NCI-H748 (cell line): ENCODE measurements around the gene ADM5.

Source experiments
- DNase-seq: peaks from one replicate; lab custom pipeline; 2025; ENCODE audit not compliant: unreplicated experiment; lab: John Stamatoyannopoulos, UW

The ADM5 gene, protein sequence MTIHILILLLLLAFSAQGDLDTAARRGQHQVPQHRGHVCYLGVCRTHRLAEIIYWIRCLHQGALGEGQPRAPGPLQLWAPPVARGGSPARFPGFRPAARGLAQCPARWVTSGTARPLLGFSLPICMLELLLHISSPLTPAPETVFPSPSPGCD

DNA sequence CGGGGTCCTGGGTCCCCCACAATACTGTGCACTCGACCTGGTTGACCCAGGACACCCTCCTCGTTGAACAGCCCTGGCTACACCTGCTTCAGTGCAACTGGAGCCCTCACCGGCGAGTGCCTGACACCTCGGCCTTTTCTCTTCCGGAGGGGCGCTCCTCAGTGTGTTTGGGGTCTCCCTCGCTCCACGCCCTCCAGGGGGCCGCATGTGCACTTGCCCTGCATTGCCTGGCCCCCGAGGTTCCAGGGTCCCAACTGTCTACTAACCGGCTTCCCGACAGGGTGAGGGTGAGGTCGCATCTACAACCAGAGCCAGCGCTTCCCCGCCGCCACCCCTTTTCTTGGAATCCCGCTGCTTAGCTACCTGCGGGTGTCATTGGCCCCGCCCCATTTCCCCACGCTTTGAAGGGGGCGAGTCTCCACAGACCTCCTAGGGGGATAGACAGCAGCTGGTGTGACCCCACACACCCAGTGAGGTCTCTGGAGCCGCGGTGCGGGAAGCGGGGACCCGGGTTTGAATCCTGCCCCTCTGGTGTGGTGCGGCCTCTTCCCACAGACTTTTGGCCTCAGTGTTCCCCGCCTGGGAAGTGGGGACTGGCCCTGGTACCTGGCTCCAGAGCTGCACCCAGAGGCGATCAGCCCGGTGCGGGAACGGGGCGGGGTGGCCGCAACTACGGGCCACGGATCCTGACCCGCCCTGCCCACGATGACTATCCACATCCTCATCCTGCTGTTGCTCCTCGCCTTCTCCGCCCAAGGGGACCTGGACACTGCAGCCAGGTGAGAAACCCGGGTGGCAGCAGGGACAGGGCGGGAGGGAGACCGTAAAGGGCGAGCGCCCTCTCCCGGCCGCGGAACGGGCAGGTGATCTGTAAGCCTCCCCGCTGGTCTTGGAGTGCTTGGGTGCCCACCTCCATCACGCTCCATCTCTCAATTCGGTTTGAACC lies at the start of gene ADM5:
Gene ADM5 (plus strand): TSS at position 462 of the 946 bp plus-strand sequence. CDS start 244 bp downstream, at position 706.
- peak; percentile 87 for DNase-seq

DNA sequence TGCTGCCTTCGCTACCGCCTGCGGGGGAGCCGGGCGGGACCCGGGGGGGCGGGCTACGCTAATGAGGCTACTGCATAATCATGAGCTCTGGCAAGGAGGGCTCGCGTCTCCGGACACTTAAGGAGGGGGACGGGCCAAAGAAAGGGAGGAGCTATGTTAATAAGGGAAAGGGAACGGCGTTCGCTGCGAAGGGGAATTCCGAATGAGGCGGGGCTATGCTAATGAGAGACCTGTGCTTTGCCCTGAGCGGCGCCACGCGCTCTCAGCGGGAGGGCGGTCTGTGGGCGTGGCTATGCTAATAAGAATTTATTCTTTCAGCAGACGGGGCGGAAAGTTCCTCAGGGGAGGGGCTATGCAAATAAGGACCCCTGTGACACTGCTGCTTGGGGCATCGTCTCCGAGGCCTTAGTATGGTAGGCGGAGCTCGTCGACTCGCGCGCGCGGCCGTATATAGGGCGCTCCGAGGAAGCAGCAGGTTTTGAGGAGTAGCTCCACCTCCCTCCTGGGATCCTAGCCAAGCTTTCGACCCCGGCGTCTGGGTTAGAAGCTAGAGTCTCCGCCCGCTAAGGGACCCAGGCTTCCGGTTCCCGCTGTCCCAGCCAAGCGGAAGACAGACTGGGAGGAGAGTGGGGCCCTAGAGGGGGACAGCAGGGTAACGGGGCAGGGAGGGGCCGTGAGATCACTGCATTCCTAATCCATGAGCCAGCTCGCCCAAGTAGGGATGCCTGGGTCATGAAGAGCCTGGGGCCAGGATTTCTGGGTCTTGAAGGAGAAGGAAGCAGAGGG lies 49.1 kb upstream of the ADM5 start, which contains the start of gene RRAS:
Gene RRAS (minus strand): TSS at position 31 of the 786 bp plus-strand sequence. CDS start 45 bp downstream, outside the sequence.
- DNase-seq: peak; percentile 100

DNA sequence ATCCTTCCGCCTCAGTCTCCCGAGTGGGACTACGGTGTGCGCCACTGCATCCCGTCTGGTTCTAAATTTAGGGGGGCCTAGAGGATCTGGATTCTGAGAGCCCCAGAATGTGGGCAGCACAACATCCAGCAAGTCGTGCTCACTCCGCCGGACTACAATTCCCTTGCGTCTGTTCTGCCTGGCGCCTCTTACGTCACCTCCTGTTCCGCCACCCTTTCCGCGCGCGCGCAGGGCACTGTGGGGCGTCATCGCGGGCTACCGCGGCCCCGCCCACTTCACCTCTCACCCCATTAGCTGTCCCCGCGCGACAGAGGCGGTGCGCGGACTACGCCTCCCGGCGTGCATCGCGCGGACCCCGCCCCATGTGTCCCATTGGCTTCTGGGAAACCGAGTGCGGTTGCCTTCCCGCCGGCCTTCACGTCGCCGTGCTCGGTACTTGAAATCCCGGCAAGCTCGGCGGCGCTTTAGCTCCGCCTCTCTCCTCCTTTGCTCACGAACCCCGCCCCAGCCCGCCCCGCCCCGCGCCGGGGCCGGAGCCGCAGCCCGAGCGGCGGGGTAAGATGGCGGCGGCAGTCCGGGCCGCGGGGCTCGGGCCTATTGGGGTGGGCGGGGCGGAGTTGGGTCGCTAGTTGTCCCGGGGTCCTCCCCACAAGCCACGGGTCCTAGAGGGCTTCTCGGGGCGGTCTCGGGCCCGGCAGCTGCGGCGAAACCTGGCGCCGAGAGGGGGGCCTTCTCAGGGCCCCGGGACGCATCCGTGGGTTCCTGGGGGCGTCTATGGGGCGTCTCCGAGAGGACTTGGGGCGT lies 47.5 kb upstream of the ADM5 start, which contains the start of gene SCAF1:
Gene SCAF1 (plus strand): TSS at position 522 of the 804 bp plus-strand sequence. CDS start 2,818 bp downstream, outside the sequence.
- peak; percentile 100 for DNase-seq

DNA sequence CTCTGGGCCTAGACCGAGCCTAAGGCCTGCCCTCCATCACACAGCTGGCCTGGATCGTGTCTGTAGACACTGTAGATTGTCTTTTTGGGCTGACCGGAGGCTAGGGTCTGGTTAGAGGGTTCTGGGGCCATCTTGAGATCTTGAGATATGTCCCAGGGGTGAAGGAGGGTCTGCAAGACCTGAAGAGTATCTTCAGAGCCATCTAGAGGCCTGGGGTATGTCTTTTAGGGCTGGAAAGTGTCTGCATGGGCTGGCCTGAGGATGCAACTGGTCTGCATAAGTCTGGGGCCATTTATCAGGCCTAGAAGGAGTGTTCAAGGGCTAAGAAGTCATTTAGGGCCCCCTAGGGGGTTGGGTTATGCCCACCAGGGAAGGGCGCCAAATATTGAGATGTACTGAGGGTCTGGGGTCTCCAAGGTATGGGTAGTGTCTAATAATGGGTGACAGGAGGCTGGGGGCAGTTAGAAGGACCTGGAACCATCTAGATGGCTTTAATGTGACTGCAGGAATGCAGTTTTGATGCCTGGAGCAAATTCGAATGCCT lies 46.8 kb upstream of the ADM5 start:
- no peak for DNase-seq

DNA sequence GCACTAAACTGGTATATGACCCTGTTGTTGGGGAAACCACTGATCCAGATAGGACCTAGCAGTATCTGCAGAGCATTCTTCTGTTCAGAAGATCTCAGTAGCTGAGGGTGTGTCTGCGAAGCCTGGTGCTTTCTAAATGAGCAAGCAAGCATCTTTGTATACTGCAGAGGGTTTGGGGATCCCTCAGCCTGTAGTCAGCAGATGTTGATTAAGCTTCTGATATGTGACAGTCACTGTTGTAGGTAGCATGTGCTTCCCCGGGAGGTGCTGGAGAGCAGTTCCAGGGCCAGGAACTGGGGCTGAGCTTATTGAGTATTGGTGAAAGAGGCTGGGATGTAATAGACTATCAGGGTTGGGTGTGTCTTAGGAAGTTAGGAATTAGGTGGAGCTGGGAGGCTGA lies 45.9 kb upstream of the ADM5 start:
- no peak for DNase-seq

DNA sequence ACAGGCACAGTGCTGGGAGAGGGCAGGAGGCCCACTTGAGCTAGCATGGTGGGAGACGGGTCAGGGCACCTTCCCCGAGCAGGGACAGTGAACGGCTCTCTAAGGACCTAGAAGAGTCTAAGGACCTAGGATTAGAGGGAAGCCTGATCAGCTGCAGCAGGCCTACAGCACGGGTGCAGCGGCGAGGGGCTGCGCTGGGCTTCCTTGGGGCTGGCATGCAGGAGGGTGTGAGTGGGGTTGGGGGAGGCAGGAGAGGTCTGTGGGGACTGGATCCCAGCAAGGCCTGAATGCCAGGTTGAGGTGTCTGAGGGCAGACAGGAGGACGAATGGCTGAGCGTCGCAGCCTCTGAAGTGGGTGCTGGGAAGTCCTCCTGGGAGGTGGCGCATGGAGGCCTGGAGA lies 43.8 kb upstream of the ADM5 start:
- DNase-seq: no peak

DNA sequence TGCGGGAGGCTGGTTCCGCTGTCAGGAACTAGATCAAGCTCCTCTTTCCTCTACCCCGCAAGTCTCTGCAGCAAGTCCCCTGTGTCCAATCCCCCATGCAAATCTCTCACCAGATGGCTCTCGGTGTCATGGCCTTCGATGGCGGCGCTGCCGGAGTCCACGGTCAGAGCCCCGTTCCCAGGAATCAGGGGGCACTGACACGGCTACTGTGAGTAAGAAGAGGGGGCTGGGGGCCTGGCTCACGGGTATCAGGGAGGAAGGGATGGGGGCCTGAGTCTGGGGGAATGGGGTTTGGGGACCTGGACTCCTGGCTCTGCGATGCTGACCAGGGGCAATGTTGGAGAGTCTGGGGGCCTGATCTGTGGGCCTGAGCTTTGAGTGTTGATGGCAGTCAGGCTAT lies 43.4 kb upstream of the ADM5 start:
- no peak for DNase-seq

DNA sequence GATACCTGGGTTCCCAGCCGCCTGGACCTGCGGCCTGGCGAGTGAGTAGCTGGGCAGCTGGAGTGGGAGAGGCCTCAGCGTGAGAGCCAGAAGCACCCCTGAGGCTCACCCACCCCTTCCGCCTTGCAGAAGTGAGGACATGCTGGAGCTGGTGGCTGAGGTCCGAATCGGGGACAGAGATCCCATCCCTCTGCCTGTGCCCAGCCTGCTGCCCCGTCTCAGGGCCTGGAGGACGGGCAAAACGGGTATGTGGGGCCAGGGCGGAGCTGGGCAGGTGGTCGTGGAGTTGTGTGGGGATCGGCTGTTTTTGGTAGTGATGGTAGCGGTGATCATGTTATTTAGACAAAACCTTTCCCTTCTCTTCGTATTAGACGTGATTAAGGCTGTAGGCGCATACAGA lies 42.8 kb upstream of the ADM5 start:
- DNase-seq: no peak

DNA sequence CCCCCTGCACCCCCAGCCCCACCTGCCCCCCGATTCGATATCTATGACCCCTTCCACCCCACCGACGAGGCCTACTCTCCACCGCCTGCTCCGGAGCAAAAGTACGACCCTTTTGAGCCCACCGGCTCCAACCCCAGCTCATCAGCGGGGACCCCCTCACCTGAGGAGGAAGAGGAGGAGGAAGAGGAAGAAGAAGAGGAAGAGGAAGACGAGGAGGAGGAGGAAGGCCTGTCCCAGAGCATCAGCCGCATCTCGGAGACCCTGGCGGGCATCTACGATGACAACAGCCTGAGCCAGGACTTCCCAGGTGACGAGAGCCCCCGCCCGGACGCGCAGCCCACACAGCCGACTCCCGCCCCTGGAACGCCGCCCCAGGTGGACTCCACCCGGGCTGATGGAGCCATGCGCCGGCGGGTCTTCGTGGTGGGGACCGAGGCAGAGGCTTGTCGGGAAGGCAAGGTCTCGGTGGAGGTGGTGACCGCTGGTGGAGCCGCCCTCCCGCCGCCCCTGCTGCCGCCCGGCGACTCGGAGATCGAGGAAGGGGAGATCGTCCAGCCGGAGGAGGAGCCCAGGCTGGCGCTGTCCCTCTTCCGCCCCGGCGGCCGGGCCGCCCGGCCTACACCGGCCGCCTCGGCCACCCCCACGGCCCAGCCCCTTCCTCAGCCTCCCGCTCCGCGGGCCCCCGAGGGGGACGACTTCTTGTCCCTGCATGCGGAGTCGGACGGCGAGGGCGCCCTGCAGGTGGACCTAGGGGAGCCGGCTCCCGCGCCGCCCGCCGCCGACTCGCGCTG lies 38.2 kb upstream of the ADM5 start:
- DNase-seq: no peak

DNA sequence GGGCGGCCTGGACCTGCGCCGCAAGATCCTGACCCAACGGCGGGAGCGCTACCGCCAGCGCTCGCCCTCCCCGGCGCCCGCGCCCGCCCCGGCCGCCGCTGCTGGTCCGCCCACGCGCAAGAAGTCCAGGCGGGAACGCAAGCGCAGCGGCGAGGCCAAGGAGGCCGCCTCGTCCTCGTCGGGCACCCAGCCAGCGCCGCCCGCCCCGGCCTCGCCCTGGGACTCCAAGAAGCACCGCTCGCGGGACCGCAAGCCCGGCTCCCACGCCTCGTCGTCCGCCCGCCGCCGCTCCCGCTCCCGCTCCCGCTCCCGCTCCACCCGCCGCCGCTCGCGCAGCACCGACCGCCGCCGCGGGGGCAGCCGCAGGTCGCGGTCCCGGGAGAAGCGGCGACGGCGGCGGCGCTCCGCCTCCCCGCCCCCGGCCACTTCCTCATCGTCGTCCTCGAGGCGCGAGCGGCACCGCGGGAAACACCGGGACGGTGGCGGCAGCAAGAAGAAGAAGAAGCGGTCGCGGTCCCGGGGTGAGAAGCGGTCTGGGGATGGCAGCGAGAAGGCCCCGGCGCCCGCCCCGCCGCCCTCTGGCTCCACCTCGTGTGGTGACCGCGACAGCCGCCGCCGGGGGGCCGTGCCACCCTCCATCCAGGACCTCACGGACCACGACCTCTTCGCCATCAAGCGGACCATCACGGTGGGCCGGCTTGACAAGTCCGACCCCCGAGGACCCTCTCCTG lies 37.4 kb upstream of the ADM5 start:
- no peak for DNase-seq

DNA sequence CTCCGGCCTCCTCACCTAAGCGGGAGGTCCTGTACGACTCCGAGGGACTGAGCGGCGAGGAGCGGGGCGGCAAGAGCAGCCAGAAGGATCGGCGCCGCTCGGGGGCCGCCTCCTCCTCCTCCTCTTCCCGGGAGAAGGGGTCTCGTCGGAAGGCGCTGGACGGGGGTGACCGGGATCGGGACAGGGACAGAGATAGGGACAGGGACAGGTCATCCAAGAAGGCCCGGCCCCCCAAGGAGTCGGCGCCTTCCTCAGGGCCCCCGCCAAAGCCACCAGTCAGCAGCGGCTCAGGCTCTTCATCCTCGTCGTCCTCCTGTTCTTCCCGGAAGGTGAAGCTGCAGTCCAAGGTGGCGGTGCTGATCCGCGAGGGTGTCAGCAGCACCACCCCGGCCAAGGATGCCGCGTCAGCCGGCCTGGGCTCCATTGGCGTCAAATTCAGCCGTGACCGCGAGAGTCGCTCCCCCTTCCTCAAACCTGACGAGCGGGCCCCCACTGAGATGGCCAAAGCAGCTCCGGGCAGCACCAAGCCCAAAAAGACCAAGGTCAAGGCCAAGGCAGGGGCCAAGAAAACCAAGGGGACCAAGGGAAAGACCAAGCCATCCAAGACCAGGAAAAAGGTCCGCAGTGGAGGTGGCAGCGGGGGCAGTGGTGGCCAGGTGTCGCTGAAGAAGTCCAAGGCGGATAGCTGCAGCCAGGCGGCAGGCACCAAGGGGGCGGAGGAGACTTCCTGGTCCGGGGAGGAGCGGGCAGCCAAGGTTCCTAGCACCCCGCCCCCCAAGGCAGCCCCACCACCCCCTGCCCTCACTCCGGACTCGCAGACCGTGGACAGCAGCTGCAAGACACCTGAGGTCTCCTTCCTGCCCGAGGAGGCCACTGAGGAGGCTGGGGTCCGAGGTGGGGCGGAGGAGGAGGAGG lies 36.6 kb upstream of the ADM5 start:
- no peak for DNase-seq

DNA sequence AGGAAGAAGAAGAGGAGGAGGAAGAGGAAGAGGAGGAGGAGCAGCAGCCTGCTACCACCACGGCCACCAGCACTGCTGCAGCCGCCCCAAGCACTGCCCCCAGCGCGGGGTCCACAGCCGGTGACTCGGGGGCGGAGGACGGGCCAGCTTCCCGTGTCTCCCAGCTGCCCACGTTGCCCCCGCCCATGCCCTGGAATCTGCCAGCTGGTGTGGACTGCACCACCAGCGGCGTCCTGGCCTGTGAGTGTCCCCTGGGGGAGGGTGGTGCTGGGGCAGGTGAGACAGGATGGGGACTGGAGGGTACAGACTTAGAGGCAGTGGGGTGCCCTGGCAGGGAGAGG lies 36.0 kb upstream of the ADM5 start:
- no peak for DNase-seq

DNA sequence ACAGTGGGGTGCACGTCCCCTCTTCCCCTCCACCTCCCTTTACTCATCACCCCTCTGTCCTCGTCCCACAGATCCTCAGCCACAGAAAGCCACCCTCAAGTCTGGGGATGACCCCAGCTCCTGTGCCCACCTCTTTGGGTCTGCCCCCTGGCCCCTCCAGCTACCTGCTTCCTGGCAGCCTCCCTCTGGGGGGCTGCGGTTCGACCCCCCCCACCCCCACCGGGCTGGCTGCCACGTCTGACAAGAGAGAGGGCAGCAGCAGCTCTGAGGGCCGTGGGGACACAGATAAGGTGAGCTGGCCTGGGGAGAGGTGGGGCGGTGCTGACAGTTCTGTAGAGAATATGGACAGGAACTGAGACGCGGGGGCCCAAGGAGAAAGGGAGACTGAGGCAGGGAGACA lies 34.8 kb upstream of the ADM5 start:
- DNase-seq: no peak

DNA sequence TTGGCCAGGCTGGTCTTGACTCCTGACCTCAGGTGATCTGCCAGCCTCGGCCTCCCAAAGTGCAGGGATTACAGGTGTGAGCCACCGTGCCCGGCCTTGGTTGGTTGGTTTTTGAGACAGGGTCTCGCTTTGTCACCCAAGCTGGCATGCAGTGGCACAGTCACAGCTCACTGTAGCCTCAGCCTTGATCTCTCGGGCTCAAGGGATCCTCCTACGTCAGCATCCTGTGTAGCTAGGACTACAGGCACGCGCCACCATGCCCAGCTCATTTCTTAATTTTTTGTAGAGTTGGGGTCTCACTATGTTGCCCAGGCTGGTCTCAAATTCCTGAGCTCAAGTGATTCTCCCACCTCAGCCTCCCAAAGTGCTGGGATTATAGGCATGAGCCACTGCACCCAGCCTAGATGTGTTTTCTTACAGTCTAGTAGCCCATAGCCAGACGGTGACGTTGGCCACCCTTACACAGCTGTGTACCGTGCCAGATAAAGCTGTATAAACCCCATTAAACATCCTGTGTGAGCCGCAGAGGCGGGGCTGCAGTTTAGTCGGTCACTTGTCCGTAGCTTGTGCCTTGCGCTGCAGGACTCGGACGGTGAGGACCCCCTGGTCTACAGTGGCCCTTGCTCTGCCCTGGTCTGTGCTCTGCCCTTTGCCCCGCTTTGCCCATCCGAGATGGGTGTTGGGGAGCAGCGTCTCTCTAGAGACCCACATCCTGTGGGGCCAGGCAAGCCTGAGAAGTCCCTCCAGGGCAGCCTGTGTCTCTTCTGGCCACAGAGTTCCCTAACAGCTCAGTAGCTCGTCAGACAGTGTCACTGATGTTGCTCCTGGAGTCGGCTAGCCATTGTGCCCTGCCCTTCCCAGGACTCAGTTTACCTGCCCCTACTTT lies 33.6 kb upstream of the ADM5 start:
- no peak for DNase-seq

DNA sequence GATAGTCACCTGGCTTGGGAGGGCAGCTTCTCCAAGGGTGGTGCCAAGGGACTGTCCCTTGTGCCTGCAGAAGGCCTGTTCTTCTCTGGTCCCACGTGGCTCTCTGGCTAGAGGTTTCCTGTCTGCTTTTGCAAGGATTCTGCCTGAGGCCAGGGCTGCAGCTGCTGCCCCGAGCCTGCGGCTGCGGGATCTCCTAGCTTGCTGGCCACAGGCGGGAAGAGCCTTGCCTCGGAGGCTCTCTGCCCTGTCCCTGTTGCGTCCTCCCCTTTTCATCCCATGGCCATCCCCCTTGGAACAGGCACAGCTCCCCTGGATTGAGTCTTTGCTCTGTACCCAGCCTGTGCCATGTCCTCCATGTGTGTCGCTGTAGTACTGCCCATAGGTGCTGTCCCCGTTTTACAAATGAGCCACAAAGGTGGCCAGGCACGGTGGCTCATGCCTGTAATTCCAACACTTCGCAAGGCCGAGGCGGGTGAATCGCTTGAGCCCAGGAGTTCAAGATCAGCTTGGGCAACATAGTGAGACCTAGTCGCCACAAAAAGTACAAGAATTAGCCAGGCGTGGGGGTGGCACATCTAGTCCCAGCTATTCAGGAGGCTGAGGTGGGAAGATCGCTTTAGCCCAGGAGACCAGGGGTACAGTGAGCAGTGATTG lies 32.8 kb upstream of the ADM5 start:
- DNase-seq: no peak

DNA sequence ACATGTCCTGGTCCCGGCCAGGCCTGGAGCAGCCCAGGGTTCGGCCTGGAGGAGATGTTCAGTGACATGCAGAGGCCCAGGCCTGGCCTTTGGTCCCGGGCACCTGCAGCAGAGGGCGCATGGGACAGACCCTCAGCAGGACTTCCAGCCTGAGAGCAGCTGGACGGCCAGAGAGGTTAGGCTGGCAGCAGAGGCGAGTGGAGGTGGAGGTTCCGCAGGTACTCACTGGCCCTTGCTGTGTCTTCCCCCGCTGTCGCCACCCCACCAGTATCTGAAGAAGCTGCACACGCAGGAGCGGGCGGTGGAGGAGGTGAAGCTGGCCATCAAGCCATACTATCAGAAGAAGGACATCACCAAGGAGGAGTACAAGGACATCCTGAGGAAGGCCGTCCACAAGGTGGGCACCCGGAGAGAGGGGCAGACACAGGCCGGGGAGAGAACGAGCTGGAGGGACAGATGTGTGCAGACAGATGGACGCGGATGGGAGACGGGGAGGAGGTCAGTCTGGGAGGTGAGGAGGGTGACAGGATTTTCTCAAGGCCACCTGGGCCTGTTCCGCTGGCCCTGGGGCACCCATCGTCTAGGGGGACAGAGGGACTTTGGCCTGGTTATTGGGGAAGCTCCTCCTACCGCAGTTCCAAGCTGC lies 31.8 kb upstream of the ADM5 start:
- no peak for DNase-seq
